Fibroblast of mammary gland (primary cell): ENCODE results near the gene ZFP36.

Source experiments
- DNase-seq: peaks from one replicate; pipeline ENCODE4 v3.0.0-alpha.2; 2010; ENCODE audit warnings: low read depth
- H3K4me3 ChIP-seq: 2 replicates; pipeline ENCODE4 v1.5.1; 2011; ENCODE audit warnings: low read depth, mild to moderate bottlenecking, low read length, moderate library complexity; ENCODE audit not compliant: control insufficient read depth
- CTCF ChIP-seq: conservative IDR thresholded peaks from 2 replicates; pipeline ENCODE4 v1.5.1; 2011; ENCODE audit warnings: low read depth, low read length, inconsistent platforms; ENCODE audit not compliant: control insufficient read depth, insufficient read depth

Gene ZFP36

GRCh38 chr19:39432677-39433025 lies 26.0 kb downstream of the ZFP36 start:
- TF ChIP-seq CTCF, result no peak
- H3K4me3 ChIP-seq, result no peak overlapping the region
- no peak for DNase-seq

GRCh38 chr19:39433480-39434079 lies 26.9 kb downstream of the ZFP36 start:
- H3K4me3 ChIP-seq, result no peak overlapping the region
- DNase-seq, result no peak
- no peak for TF ChIP-seq CTCF

GRCh38 chr19:39434123-39435076 lies 27.8 kb downstream of the ZFP36 start:
- TF ChIP-seq CTCF, result no peak
- peak; percentile 28 for DNase-seq
- H3K4me3 ChIP-seq, result peak overlapping the region; percentile 99

GRCh38 chr19:39435499-39436349 lies 29.1 kb downstream of the ZFP36 start, which contains the start of gene RPS16:
Gene RPS16, minus strand, starts transcription at chr19:39435949. Its CDS starts 54 bp downstream, at chr19:39435895.
- peak within 1 kb of the TSS; percentile 99 for H3K4me3 ChIP-seq
- peak; percentile 95 for DNase-seq
- no peak for TF ChIP-seq CTCF

GRCh38 chr19:39436350-39436716 lies 29.7 kb downstream of the ZFP36 start:
- DNase-seq, result no peak
- peak overlapping the region; percentile 99 for H3K4me3 ChIP-seq
- no peak for TF ChIP-seq CTCF

GRCh38 chr19:39438270-39438934 lies 31.8 kb downstream of the ZFP36 start:
- DNase-seq, result no peak
- no peak overlapping the region for H3K4me3 ChIP-seq
- no peak for TF ChIP-seq CTCF
